Gastroesophageal sphincter (tissue), 3 donors: ENCODE results near the gene PDZD2.

Source experiments
- EP300 ChIP-seq: sonication (generic); formaldehyde crosslinking; IDR thresholded peaks from one replicate; pipeline ENCODE4 v1.6.1; 2017; ENCODE audit warnings: antibody characterized with exemption, mild to moderate bottlenecking
- POLR2AphosphoS5 ChIP-seq: sonication (generic); formaldehyde crosslinking; IDR thresholded peaks from one replicate; pipeline ENCODE4 v1.6.1; 2017; ENCODE audit warnings: antibody characterized with exemption
- TF ChIP-seq, protein P1 (sequence below), 4 experiments: fragments of 200-600 bp in 2 of 4; fragments of 450-650 bp in 2 of 4; sonication (generic) in 1 of 4; IDR thresholded peaks; one replicate each; pipeline ENCODE4 v1.5.1; 2017 to 2019; ENCODE audit warnings: antibody characterized with exemption in 4 of 4, mild to moderate bottlenecking in 2 of 4, moderate library complexity in 2 of 4

DNA sequence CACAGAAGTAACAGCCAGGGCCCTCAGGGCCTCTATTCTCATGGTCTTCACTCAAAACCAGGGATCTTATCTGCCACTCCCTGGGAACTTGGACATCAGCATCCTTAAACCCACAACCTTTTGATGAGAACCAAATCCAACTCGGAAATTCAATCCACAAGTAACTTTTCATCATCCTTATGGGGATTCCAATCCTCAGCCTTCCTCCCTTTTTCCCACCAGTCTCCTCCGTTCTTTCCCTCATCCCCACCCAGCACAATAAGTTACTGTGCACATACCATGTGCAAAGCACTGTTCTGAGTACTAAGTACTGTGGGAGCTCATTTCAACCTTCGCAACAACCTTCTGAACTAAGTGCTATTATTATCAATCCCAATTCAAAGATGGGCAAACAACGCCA lies 518.1 kb downstream of the PDZD2 start:
- TF ChIP-seq, protein P1, sequence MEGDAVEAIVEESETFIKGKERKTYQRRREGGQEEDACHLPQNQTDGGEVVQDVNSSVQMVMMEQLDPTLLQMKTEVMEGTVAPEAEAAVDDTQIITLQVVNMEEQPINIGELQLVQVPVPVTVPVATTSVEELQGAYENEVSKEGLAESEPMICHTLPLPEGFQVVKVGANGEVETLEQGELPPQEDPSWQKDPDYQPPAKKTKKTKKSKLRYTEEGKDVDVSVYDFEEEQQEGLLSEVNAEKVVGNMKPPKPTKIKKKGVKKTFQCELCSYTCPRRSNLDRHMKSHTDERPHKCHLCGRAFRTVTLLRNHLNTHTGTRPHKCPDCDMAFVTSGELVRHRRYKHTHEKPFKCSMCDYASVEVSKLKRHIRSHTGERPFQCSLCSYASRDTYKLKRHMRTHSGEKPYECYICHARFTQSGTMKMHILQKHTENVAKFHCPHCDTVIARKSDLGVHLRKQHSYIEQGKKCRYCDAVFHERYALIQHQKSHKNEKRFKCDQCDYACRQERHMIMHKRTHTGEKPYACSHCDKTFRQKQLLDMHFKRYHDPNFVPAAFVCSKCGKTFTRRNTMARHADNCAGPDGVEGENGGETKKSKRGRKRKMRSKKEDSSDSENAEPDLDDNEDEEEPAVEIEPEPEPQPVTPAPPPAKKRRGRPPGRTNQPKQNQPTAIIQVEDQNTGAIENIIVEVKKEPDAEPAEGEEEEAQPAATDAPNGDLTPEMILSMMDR (IDR thresholded peaks at IDR 0.05): no peak
- TF ChIP-seq POLR2AphosphoS5 (no peak), EP300 (no peak)
